D721Med (cell line): ENCODE results near the gene RIC8A.
"Not testable (repeated sequence)": the region's sequence is repeated elsewhere in the genome, so short reads cannot be mapped to it uniquely, and the experiment has no call there.

Experiments
- DNase-seq: peaks from one replicate; pipeline ENCODE4 v3.0.0; 2011; ENCODE audit warnings: low spot score; ENCODE audit not compliant: insufficient read length
- FAIRE-seq: peaks from 2 replicates; lab custom pipeline; 2011; peaks lifted over from hg19 to GRCh38; lab: Jason Lieb, UNC
- TF ChIP-seq, protein P1 (sequence below): IDR thresholded peaks from 2 replicates; pipeline ENCODE4 v1.5.1; 2012; ENCODE audit warnings: mild to moderate bottlenecking, control low read depth; ENCODE audit not compliant: insufficient read depth; ENCODE audit errors: missing control alignments

Gene RIC8A

DNA sequence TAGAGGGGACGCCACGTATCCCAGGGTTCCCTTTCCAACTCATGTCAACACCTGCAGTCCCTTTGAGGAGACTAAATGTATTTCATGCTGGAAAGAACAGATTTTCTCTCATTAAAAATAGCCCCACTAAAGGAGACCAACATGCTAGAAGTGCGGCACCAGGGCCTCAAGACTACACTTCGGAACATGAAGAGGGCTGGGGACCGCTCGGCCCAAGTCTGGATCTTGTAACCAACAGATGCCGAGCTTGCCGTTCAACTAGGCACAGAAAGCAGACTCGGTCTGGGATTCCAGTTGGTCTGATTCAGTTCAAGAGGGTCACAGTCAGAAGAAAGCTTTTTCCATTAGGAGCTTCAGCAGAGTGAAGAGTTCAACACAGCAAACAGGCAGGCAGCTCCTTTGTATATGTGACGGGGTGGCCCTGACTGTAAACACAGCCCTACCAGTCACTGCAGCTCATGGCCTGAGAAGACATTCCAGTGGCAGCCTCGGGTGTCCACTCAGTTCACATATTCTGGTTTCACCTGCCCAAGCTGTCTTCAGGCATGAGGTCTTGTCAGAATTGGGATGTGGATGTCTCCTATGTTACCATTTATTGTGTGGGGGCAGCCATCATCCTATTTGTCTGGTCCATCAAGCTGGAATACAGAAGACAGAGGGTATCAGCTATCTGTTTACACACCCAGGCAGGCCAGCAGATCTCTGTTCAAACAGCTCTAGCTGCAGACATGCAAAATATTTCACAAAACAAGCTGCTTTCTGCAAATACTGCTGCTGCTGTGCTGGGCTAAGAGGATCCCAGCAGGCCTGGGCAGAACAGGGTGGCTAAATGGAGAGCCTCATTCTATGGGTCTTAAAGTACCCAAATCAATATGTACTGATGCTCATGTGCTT lies 8.8 kb downstream of the RIC8A start:
- TF ChIP-seq, protein P1, sequence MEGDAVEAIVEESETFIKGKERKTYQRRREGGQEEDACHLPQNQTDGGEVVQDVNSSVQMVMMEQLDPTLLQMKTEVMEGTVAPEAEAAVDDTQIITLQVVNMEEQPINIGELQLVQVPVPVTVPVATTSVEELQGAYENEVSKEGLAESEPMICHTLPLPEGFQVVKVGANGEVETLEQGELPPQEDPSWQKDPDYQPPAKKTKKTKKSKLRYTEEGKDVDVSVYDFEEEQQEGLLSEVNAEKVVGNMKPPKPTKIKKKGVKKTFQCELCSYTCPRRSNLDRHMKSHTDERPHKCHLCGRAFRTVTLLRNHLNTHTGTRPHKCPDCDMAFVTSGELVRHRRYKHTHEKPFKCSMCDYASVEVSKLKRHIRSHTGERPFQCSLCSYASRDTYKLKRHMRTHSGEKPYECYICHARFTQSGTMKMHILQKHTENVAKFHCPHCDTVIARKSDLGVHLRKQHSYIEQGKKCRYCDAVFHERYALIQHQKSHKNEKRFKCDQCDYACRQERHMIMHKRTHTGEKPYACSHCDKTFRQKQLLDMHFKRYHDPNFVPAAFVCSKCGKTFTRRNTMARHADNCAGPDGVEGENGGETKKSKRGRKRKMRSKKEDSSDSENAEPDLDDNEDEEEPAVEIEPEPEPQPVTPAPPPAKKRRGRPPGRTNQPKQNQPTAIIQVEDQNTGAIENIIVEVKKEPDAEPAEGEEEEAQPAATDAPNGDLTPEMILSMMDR = no peak
- no peak for FAIRE-seq
- DNase-seq = no peak

DNA sequence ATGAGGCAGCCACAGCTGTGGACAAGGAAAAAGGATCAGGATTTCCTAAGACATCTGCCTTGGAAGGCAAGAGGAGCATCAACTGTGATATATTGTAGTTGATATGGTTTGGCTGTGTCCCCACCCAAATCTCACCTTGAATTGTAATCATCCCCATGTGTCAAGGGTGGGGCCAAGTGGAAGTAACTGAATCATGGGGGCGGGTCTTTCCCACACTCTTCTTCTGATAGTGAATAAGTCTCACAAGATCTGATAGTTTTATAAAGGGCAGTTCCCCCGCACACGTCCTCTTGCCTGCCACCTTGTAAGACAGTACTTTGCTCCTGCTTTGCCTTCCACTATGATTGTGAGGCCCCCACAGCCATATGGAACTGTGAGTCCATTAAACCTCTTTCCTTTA lies 10.2 kb downstream of the RIC8A start:
- FAIRE-seq = no peak
- TF ChIP-seq, protein P1 = no peak

DNA sequence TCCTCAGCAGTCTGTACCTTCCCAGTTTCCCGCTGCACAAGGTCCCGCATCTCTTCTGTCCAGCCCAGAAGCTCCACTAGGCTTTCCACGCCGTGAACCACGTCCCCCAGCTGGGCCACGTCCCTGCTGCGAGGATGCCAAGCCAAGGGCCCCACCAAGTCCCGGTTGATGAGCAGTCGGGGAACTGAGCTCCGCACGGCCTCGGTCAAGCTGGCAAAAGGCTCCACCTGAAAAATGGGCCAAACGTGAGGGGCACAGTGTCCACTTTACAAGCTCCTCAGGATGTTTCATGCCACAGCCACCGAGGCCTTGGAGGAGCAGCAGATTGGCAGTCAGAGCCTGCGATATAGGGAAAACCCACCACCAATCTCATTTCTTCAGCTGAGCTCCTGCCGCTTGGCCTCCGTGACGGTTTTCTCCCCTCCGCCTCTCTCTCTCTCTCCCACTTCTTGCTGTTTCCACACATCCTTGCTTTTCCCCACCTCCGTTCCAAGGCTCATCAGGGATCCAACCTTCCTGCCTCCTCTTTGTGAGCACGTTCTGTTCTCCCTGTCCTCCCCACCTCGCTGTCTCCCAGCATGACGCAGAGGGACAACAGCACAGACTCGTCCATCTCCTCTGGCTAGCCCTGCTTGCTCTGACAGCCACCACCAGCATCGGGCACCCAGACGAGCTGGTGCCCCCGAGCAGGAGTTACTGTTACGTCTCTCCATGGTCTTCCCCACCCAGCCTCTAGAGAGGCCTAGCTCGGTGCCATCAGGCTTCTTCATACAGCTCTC lies 11.5 kb downstream of the RIC8A start:
- DNase-seq (no peak), FAIRE-seq (no peak)
- TF ChIP-seq, protein P1 = no peak

More for the DNA sequence above, 10.2 kb downstream of the RIC8A start:
- DNase-seq = no peak

DNA sequence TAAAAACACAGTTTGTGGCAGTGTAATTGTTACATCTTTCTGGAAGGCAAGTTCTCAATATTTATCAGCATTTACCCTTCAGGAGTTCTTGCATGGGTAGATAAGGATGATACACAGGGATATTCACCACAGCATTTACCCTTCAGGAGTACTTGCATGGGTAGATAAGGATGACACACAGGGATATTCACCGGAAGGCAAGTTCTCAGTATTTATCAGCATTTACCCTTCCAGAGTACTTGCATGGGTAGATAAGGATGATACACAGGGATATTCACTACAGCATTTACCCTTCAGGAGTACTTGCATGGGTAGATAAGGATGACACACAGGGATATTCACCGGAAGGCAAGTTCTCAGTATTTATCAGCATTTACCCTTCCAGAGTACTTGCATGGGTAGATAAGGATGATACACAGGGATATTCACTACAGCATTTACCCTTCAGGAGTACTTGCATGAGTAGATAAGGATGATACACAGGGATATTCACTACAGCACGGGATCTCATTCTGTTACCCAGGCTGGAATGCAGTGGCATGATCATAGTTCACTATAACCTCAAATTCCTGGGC lies 13.2 kb downstream of the RIC8A start:
- FAIRE-seq, DNase-seq: not testable (repeated sequence)

DNA sequence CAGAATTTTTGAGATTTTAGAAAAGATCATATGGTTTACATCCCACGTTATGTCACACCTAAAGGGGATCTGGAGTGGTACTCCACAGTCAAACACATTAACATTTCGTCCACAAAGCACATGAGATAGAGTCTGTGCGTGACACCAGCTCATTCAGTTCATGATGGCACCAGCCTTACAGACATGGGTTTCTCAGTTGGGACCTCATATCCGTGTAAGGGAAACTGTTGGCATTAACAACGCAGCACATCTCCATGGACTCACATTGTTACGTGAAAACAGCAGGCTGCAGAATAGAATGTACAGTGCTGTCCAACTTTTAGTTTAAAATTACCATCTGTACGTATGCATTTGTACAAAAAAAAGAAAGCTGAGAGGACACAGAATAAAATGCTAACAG lies 14.0 kb downstream of the RIC8A start:
- TF ChIP-seq, protein P1 = no peak
- no peak for FAIRE-seq

DNA sequence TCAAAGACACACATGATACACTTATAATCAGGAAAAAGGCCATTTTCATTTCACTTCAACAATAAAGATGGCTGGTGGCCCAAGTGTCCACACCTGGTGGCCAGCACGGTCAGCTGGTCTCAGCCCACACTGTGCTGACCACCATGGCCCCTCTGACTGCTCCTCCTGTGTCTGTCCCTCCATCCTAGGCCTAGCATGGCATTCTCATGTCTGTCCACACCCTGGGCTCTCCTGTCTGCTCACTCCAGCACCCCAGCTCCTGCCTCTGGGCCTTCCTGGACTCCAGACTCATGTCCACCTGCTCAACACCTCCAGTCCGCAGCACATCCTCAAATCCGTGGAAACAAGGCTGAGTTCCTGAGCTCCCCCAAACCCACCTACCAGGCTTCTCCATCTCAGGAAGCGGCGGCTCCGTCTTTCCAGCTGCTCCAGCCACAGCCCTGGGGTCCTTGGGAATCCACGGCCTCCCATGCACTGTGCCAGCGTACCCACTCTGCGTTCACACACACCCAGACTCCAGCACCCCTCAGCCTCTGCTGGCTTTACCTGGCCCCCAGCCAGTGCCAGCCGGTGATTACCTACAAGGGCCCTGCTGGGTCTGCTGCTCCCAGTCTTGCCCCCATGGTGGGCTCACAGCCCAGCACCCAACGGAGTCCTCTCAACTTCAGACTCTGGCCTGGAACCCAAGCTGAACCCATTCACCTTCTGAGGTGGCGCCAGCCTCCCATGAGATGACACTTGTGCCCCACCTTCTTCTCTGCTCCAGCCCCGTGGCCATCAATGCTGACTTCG lies 14.7 kb downstream of the RIC8A start:
- DNase-seq (no peak), FAIRE-seq (no peak)
- TF ChIP-seq, protein P1 = no peak

More for the DNA sequence above, 14.0 kb downstream of the RIC8A start:
- no peak for DNase-seq
